GM12874 (cell line): ENCODE results near the gene CACNG4.

Experiments used
- TF ChIP-seq, protein P1 (sequence below): IDR thresholded peaks from 2 replicates; pipeline ENCODE4 v1.5.1; 2011; ENCODE audit warnings: low read depth, mild to moderate bottlenecking, control low read depth, low read length, moderate library complexity; ENCODE audit not compliant: insufficient read depth

The CACNG4 gene

DNA sequence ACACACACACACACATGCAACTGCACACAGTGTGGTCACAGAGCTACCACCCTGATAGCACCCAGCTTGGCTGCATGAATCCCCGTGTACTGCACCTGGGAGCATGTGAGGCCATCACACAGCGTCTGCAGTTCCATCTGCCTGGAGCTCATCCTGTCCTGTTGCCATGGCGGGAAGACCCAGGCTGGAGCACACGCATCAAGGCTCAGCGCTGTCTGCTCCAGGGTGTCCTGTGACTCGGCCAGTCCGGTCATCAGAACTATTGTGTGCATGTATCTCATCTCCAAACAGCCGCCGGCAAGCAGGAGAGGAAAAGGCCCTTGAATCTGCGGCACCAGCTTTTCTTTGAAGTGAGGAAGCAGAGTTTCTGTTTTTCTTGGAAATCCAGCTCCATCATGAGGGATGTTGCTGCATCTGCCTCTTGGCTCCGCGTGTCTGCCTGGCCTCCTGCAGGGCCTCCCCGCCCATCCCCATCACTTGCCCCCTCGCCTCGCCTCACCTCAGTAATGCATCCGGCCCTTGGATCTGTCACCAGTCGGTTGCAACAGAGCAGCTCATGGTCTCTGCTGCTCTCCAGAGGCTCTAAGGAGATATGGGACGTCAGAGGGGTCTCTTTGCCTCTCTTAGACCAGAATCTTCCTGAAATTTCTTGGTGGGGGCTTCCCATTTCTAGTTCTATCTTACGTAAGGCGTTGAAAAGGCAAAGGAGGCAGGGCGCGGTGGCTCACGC, 23.7 kb downstream of the CACNG4 start:
- TF ChIP-seq, protein P1, sequence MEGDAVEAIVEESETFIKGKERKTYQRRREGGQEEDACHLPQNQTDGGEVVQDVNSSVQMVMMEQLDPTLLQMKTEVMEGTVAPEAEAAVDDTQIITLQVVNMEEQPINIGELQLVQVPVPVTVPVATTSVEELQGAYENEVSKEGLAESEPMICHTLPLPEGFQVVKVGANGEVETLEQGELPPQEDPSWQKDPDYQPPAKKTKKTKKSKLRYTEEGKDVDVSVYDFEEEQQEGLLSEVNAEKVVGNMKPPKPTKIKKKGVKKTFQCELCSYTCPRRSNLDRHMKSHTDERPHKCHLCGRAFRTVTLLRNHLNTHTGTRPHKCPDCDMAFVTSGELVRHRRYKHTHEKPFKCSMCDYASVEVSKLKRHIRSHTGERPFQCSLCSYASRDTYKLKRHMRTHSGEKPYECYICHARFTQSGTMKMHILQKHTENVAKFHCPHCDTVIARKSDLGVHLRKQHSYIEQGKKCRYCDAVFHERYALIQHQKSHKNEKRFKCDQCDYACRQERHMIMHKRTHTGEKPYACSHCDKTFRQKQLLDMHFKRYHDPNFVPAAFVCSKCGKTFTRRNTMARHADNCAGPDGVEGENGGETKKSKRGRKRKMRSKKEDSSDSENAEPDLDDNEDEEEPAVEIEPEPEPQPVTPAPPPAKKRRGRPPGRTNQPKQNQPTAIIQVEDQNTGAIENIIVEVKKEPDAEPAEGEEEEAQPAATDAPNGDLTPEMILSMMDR: no peak

DNA sequence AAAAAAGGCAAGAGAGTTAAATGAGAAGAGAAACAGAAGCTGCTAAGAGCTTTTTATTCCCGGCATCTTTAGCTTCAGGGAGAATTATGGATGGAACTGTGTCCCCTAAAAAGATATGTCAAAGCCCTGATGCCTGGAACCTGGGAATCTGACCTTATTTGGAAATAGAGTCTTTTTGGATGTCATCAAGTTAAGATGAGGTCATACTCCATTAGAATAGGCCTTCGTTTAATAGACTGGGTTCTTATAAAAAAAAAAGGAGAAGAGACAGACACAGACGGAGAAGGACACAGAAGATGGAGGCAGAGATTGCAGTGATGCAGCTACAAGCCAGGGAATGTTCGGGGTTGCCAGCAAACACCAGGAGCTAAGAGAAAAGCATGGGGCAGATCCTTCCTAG, 24.6 kb downstream of the CACNG4 start:
- TF ChIP-seq, protein P1: no peak

DNA sequence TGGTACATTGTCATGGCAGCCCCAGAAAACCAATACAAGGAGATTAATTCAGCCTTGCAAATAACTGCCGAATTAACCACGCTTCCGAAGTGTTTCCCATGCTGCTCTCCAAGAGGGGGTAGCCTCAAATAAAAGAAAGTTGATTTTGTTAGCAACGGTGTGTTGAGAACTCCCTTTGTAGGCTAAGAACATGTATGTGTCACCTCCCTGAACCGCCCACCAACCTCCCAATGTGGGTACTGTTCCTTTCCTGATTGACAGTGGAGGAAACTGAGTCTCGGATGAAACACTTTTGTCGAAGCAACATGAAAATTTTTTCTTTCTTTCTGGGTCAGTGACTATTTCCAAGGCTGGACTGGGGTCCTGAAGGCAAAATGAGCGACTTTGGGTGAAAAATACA, 25.1 kb downstream of the CACNG4 start:
- TF ChIP-seq, protein P1: no peak

DNA sequence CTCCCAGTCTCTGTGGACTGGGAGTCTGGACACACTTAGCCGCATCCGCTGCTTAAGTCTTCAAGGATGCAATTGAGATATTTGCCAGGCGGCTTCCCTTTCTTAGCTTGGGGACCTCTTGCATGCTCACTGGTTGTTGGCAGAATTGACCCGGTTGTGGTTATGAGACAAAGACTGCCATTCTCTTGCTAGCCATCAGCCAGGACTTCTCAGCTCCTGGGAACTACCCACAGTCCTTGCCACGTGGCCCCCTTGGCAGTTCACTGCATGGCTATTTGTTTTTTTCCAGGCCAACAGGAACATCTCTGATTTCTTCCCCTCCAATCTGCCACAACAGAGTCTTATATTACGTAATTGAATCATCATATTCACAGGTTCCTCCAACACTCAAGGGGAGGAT, 25.5 kb downstream of the CACNG4 start:
- TF ChIP-seq, protein P1: no peak

DNA sequence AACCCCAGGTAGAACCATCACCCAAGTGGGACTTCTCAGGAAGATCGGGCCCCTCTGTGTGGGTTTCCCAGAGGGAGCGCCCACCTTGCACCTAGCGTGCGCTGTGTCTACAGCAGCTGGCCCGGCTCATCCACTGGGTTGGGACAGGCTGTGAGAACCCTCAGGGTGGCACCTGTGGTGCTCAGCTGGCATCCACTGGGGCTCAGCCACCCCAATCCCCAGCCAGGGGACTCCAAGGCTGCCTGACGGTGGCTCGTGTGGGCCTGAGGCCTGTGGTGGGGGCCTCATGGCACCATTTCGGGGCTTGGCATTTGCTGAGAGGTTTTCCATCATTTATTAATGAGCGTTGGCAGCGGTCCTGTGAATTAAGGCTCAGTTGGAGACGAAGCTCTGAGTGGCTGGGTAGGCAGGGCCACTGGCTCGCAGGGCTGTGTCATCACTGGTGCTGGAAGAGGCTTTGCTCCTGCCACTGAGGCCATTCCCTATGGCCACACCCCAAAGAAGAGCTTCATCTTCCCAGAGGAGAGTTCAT, 28.5 kb downstream of the CACNG4 start:
- TF ChIP-seq, protein P1: no peak

DNA sequence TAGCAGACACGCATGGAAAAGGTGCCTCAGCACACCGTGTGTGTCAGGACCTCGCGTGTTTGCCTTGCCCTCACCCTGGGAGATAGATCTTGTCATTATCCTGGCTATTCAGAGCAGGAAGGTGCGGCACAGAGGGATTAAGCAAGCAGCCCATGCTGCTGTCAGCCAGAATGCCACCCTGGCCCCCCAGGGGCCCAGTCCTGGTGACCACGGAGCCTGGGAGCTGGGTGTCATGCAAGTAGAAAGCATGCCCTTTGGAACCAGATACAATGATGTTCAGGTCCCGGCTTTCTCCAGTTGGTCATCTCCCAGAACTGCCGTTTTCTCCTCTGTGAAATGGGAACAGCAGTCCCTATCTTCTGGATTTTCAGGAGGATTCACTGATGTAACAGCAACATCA, 29.9 kb downstream of the CACNG4 start:
- TF ChIP-seq, protein P1: no peak

DNA sequence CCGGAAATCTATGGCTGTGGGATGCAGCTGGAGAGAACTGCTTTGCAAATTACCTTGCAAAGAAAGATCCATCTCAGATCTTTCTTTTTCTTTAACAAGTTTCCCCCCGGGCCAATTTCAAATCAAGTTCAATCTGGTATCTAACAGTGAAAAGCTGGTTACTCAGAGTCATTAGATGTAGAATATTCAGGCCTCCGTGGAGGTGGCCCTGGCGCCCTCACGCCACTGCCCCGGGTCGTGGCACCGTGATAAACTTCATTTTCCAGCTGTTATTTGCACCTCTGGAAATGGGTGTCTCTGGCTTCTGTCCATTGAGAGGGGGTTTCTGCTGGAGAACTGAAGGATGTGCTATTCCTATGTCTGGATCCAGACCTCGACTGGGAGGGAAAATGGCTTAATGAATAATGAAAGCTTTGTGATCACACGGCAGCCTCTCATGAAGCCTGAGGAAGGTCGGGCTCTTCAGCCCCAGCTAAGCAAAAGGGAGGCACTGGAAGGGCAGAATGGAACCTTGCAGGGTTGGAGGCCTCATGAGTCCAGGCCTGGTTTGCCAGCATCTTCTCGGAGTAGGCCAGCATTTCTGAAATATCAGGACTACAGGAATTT, 30.5 kb downstream of the CACNG4 start:
- TF ChIP-seq, protein P1: no peak
